PC-9 (cell line): Measurements from ENCODE around the gene SUN1. TPM values are rescaled to one million over a fixed set of nuclear protein-coding genes. Genes with fewer than 3 reads are reported as not detected.

Experiments
- BruUV-seq: library from RNA; stranded (reverse); fragments of 400-500 nt; replicated peaks from 2 replicates; lab custom pipeline; 2021; lab: Mats Ljungman, UMichigan
- CTCF ChIA-PET: fragments of 300-600 bp; sonication (Branson Sonifier 250); formaldehyde crosslinking; loops from one replicate; lab custom pipeline; 2022; ENCODE audit warnings: antibody characterized with exemption; lab: Charles Lee
- POLR2A ChIA-PET: fragments of 300-600 bp; sonication (Branson Sonifier 250); formaldehyde crosslinking; loops from one replicate; lab custom pipeline; 2022; ENCODE audit warnings: antibody characterized with exemption; ENCODE audit not compliant: unreplicated experiment; lab: Charles Lee
- DNase-seq, 2 experiments: peaks; one replicate each; pipeline versions ENCODE4 v3.0.0 to v3.0.0-alpha.2; 2015 to 2022; ENCODE audit warnings: mixed read lengths in 1 of 2
- H2AFZ ChIP-seq: fragments of 200-600 bp; sonication (generic); 2 replicates; pipeline ENCODE4 v1.8.1; 2017; ENCODE audit warnings: antibody characterized with exemption
- H3F3A ChIP-seq: fragments of 200-600 bp; sonication (generic); 2 replicates; pipeline ENCODE4 v1.8.1; 2017; ENCODE audit warnings: antibody characterized with exemption, mild to moderate bottlenecking, low read depth; ENCODE audit not compliant: insufficient read depth
- H3K27ac ChIP-seq: fragments of 200-600 bp; sonication (generic); 2 replicates; pipeline ENCODE4 v1.6.1; 2016; ENCODE audit warnings: mixed run types
- H3K27me3 ChIP-seq: fragments of 200-600 bp; sonication (generic); 2 replicates; pipeline ENCODE4 v1.6.1; 2016; ENCODE audit warnings: low read depth, mixed run types; ENCODE audit not compliant: insufficient read depth
- H3K36me3 ChIP-seq: fragments of 200-600 bp; sonication (generic); 2 replicates; pipeline ENCODE4 v1.6.1; 2016; ENCODE audit warnings: low read depth, mixed run types
- H3K4me1 ChIP-seq: fragments of 200-600 bp; sonication (generic); replicated peaks from 2 replicates; pipeline ENCODE4 v1.6.1; 2016; ENCODE audit warnings: mixed run types; ENCODE audit not compliant: insufficient read depth
- H3K4me2 ChIP-seq: fragments of 200-600 bp; sonication (generic); 2 replicates; pipeline ENCODE4 v1.6.1; 2017; ENCODE audit warnings: mixed run types
- H3K4me3 ChIP-seq: fragments of 200-600 bp; sonication (generic); 2 replicates; pipeline ENCODE4 v1.6.1; 2016; ENCODE audit warnings: mixed run types
- H3K79me2 ChIP-seq: fragments of 200-600 bp; sonication (generic); 2 replicates; pipeline ENCODE4 v1.6.1; 2017; ENCODE audit warnings: low read depth, mixed run types
- H3K9me2 ChIP-seq: fragments of 200-600 bp; sonication (generic); 2 replicates; pipeline ENCODE4 v1.8.1; 2017; ENCODE audit warnings: mild to moderate bottlenecking; ENCODE audit not compliant: insufficient read depth
- H3K9me3 ChIP-seq: fragments of 200-600 bp; sonication (generic); 2 replicates; pipeline ENCODE4 v1.8.1; 2016; ENCODE audit warnings: low read depth; ENCODE audit not compliant: insufficient read depth
- H4K20me1 ChIP-seq: fragments of 200-600 bp; sonication (generic); 2 replicates; pipeline ENCODE4 v1.8.1; 2017; ENCODE audit not compliant: insufficient read depth
- CTCF ChIP-seq: fragments of 200-600 bp; sonication (generic); conservative IDR thresholded peaks from 2 replicates; pipeline ENCODE4 v1.6.1; 2017; ENCODE audit warnings: mixed run types, antibody characterized with exemption, mild to moderate bottlenecking, moderate library complexity
- EZH2 ChIP-seq: fragments of 200-600 bp; sonication (generic); IDR thresholded peaks from 2 replicates; pipeline ENCODE4 v1.8.0; 2017; ENCODE audit warnings: antibody characterized with exemption, low read depth
- intact Hi-C: fragments of 100-400 bp; cut with micrococcal nuclease; formaldehyde crosslinking; loops from one replicate; pipeline ENCODE4 v1.10.0; 2022; ENCODE audit not compliant: unreplicated experiment
- total RNA-seq: library from RNA; stranded (reverse); gene quantifications from 2 replicates; pipeline ENCODE4 v1.2.3, GENCODE V29; 2021

Gene SUN1
- total RNA-seq, 1 experiment from 2014 or later: 245 TPM

- H3F3A ChIP-seq: no peaks in the 10 kb centered on the region
- H2AFZ ChIP-seq: no peak overlapping the region
- H4K20me1 ChIP-seq: no peaks in the 10 kb centered on the region
- TF ChIP-seq CTCF (no peak), EZH2 (no peak)
- ChIA-PET CTCF (no interaction called here), POLR2A (interaction anchor here (0.6 kb wide), 1 partner anchor 50 kb away, joined by 3 read pairs; no protein-coding TSS in a partner anchor)
- intact Hi-C loops: no loop called here
- no peak for DNase-seq
- H3K9me3 ChIP-seq: no peaks in the 10 kb centered on the region
- no peak overlapping the region for H3K27ac ChIP-seq
- no peaks in the 10 kb centered on the region for H3K4me1 ChIP-seq
- H3K36me3 ChIP-seq: peaks cover 36% of the 10 kb centered on the region
- BruUV-seq: no TSS peak
- H3K4me3 ChIP-seq: no peak overlapping the region
- no peaks in the 10 kb centered on the region for H3K27me3 ChIP-seq
- H3K4me2 ChIP-seq: no peak overlapping the region
- H3K9me2 ChIP-seq: no peaks in the 10 kb centered on the region
- H3K79me2 ChIP-seq: no peaks in the 10 kb centered on the region
These were observed 30.8 kb downstream of the SUN1 start for GRCh38 chr7:863106-863505.

- Histone ChIP-seq H3K27ac (no peak overlapping the region), H3K4me1 (no peaks in the 10 kb centered on the region), H3K79me2 (no peaks in the 10 kb centered on the region), H3K36me3 (peaks cover 32% of the 10 kb centered on the region), H3K9me2 (no peaks in the 10 kb centered on the region), H4K20me1 (no peaks in the 10 kb centered on the region), H3K27me3 (no peaks in the 10 kb centered on the region), H3K9me3 (no peaks in the 10 kb centered on the region), H3K4me2 (no peak overlapping the region), H2AFZ (no peak overlapping the region), H3K4me3 (no peak overlapping the region), H3F3A (peaks cover 8% of the 10 kb centered on the region; the same call in 1 of the 2 replicates)
- ChIA-PET CTCF (no interaction called here), POLR2A (no interaction called here)
- DNase-seq: no peak
- no TSS peak for BruUV-seq
- no peak for TF ChIP-seq EZH2
- TF ChIP-seq CTCF: no peak
- intact Hi-C loops: no loop called here
These were observed 33.6 kb downstream of the SUN1 start for GRCh38 chr7:865921-866320.

GRCh38 chr7:867001-867405 lies 34.7 kb downstream of the SUN1 start:
- Histone ChIP-seq H4K20me1 (no peaks in the 10 kb centered on the region), H3K27me3 (no peaks in the 10 kb centered on the region), H3K36me3 (peaks cover 23% of the 10 kb centered on the region), H3K4me2 (no peak overlapping the region), H3K79me2 (no peaks in the 10 kb centered on the region), H3K27ac (no peak overlapping the region), H3K4me1 (no peaks in the 10 kb centered on the region), H2AFZ (no peak overlapping the region), H3K4me3 (no peak overlapping the region), H3F3A (peaks cover 19% of the 10 kb centered on the region; the same call in 1 of the 2 replicates), H3K9me3 (no peaks in the 10 kb centered on the region), H3K9me2 (no peaks in the 10 kb centered on the region)
- ChIA-PET POLR2A (no interaction called here), CTCF (interaction anchor here (0.5 kb wide), 1 partner anchor 378 kb away, joined by 6 read pairs; no protein-coding TSS in a partner anchor)
- TF ChIP-seq CTCF (no peak), EZH2 (no peak)
- no peak for DNase-seq
- no TSS peak for BruUV-seq
- intact Hi-C loops: no loop called here
